ENCODE results near the gene UBE3C.
"Not testable (repeated sequence)": the region's sequence is repeated elsewhere in the genome, so short reads cannot be mapped to it uniquely, and the experiment has no call there.

Gene UBE3C

GRCh38 chr7:157274094-157274634, 135.4 kb downstream of the UBE3C start:
- not testable (repeated sequence) for DNase-seq

GRCh38 chr7:157274991-157275427, 136.3 kb downstream of the UBE3C start:
- no peak for DNase-seq

- DNase-seq, result no peak
Measured at GRCh38 chr7:157276091-157276561, 137.4 kb downstream of the UBE3C start.

DNA sequence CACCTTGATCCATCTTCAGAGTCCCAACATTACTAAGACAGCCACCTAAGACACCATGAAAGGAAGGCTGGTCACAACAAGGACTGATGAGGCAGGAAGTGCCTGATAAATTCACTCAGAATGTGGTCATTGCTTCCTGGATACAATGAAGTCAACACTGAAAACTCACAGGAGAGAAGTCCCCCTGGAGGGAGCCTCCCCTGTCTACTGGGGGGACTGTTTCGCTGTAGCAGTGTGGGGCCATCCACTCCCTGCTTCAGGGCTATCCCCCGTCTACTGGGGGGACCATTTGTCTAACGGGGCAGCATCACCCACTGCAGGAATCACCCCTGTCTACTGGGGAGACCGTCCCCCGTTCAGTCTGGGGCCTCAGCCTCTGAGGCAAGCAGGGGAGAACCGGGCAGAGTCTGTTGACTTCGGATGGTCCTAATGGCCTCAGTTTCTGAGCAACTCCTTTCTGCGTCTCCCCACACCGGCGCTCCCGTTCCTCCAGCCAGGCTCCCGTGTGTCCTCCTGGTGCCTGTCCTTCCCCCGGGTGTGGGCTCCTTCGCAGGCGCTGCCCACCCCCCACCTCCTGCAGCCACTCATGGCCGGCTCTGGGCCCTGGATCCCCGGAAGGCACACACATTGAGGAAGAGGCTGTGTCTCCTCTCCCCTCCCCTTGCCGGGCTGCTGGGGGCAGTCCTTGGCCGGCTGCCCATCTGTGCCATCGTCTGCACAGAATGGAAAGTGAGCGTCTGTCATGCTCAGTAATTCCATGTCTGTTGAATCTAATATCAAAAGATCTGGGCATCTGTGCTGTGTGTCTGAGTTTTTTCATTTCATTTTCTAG, 138.2 kb downstream of the UBE3C start:
- DNase-seq, result no peak

GRCh38 chr7:157277568-157277967, 138.8 kb downstream of the UBE3C start:
- not testable (repeated sequence) for DNase-seq

DNA sequence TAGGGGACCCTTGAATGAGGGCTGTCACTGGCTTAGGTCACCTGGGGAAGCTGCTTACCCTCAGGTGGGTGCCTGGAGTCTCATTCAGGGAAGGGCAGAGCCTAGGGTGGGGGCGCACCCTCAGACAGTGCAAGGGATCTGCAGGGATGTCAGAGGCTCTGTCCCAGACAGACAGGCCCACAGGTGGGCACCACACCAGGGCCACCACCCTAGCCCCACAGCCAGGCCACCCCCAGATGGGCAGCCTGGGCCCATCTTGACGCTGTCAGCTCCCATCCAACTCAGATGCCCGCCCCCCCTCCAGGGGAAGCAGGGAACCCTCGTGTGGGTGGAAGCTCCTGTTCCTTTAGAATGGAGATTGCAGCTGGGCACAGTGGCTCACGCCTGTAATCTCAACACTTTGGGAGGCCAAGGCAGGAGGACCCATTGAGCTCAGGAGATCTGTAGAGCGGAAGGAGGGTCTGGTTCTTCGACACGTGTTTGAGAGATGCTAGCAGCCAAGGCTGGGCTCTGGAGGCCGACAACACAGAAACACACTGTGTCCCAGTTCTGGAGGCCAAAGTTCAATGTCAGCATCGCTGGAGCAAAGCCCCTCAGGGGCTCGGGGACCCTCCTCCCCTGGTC, 139.6 kb downstream of the UBE3C start:
- no peak for DNase-seq

GRCh38 chr7:157278791-157279724, 140.3 kb downstream of the UBE3C start:
- DNase-seq, result no peak

DNA sequence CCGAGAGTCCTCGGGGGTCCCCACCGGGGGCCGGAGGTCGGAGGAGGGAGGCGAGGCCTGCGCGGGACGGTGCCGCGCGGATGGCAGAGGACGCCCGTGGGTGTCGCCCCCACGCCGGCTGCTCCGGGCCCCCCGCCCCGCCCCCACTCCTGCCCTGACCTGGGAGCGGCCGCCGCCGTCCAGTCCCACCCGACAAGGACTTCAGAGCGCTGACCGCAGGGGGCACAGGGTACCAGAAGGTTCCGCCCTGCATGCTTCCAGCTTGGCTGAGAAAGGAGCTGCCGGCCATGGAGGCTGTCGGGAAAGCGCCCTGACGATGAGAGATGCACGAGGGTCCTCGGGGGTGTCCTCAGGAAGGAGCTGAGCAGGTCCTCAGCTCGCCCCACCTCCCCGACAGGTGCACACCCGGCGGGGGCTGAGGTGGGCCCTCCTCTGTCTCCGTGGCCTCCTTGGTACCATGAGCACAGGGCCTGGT, 141.1 kb downstream of the UBE3C start:
- DNase-seq, result no peak

- DNase-seq, result no peak
Measured at GRCh38 chr7:157280216-157280841, 141.6 kb downstream of the UBE3C start.

- no peak for DNase-seq
Measured at GRCh38 chr7:157281221-157281998, 142.7 kb downstream of the UBE3C start.

GRCh38 chr7:157282141-157282801, 143.5 kb downstream of the UBE3C start:
- DNase-seq, result no peak

DNA sequence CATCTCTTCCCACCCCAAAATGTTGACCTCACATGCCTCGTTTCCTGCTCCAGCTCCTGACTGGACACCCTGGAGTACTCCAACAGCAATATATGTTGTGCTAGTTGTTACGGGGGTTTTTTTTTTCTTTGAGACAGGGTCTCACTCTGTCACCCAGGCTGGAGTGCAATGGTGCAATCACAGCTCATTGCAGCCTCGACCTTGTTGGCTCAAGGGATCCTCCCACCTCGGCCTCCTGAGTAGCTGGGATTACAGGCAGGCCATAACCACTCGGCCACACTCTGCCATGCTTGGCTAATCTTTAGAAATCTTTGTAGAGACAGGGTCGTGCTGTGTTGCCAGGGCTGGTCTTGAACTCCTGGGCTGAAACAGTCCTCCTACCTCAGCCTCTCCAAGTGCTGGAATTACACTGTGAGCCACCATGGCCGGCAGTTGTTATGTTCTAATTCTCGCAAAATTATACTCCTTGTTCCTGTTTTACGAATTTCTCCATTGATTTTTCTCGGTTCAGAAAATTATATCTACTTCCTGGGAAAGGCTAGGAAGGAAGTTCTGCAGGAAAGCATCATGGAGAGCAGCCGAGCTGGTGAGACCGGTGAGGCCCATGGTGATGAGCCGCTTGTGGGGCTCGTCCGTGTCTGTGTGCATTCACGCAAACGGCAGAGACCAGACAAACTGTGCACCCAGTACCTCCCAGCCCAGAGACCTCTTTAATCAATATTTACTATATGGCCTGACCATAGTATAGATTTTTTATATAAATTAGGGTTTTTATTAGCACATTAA, 145.7 kb downstream of the UBE3C start:
- no peak for DNase-seq

GRCh38 chr7:157291404-157292080, 152.8 kb downstream of the UBE3C start:
- DNase-seq, result no peak

GRCh38 chr7:157292258-157292657, 153.5 kb downstream of the UBE3C start:
- no peak for DNase-seq

GRCh38 chr7:157292770-157293412, 154.2 kb downstream of the UBE3C start:
- no peak for DNase-seq

- DNase-seq, result no peak
Measured at GRCh38 chr7:157293413-157293788, 154.7 kb downstream of the UBE3C start.

GRCh38 chr7:157294773-157295172, 156.0 kb downstream of the UBE3C start:
- no peak for DNase-seq

DNA sequence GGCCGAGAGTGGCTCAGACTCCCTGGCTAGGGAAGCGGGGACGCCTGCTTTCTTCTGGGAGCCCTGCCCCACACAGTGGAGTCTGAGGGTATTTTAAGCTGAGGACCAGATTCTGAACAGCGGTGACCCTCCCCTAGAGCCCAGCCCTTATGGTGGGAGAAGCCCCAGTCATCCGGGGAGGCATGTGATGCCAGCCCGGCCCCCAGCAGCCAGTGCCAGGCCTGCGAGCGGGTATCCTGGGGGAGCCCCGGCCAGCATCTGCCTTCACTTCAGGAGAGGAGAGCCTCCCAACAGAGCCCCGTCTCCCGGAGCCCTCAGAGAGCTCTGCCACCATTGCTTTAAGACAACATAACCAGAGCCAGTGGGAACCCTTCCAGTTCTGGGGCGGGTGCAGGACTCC, 156.6 kb downstream of the UBE3C start:
- no peak for DNase-seq

DNA sequence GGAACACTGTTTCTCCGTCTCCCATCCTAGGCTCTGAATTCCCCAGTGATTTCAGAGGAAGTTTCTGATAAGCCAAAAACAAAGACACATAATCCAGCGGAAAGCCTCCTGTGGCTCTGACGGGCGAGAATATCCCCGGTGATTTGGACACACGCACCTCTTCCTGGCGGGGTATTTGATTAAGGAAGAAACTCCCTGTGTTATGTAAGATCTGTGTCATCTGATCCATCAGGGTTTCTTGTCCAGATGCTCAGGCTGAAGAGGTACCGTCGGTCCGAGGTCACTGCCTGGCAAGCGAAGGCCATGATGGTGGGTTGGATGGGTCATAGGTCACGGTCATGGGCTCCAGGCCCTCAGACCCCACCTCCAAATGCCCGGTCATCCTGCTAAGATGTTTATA, 158.5 kb downstream of the UBE3C start:
- no peak for DNase-seq
